Measurements from ENCODE around the gene ZBTB32. TPM values are rescaled to one million over a fixed set of nuclear protein-coding genes. Genes with fewer than 3 reads are reported as not detected.

ZBTB32 gene
- total RNA-seq, 2 donors from 2014 or later = 0.32 TPM; not detected in 1

GRCh38 chr19:35745328-35746086 is 41.1 kb downstream of the ZBTB32 start, which contains the start of the genes PSENEN and U2AF1L4:
TSS of gene PSENEN (plus strand) at chr19:35745651. CDS start at chr19:35745931, 280 bp downstream.
TSS of gene U2AF1L4 (minus strand) at chr19:35745418. CDS start at chr19:35745391, 27 bp downstream.
- Histone ChIP-seq H3K4me3 (peak within 1 kb of the TSS; percentile 89), H3K9ac (ENCODE audit: low read depth in 2 of 2, low read length in 2 of 2) (peak within 1 kb of the TSS; percentile 72 to 79), H3K9me3 (no peaks in the 10 kb centered on the region), H3K36me3 (no peaks in the 10 kb centered on the region), H3K4me1 (no peaks in the 10 kb centered on the region), H3K27ac (peak within 1 kb of the TSS; percentile 100), H3K27me3 (no peaks in the 10 kb centered on the region)
- peak; percentile 97 for DNase-seq
- intact Hi-C loops (cut with DNase I) = loop anchor here (10.0 kb wide), 1 partner anchor 189 kb away; the partner anchor contains the start of gene LRFN3
- no peak for TF ChIP-seq CTCF (IDR thresholded peaks at IDR 0.05)

- Histone ChIP-seq H3K9ac (ENCODE audit: low read depth in 2 of 2, low read length in 2 of 2) (peak overlapping the region; percentile 67 to 79), H3K27me3 (no peaks in the 10 kb centered on the region), H3K9me3 (no peaks in the 10 kb centered on the region), H3K4me1 (no peaks in the 10 kb centered on the region), H3K27ac (peak overlapping the region; percentile 100), H3K36me3 (no peaks in the 10 kb centered on the region), H3K4me3 (peak overlapping the region; percentile 89)
- intact Hi-C loops (cut with DNase I) = loop anchor here (10.0 kb wide), 1 partner anchor 189 kb away; the partner anchor contains the start of gene LRFN3
- DNase-seq = no peak
- no peak for TF ChIP-seq CTCF (IDR thresholded peaks at IDR 0.05)
Measured at GRCh38 chr19:35746087-35746462, 41.7 kb downstream of the ZBTB32 start.

GRCh38 chr19:35746531-35746930 is 42.2 kb downstream of the ZBTB32 start:
- Histone ChIP-seq H3K4me3 (peak overlapping the region; percentile 89), H3K27me3 (no peaks in the 10 kb centered on the region), H3K27ac (no peak overlapping the region), H3K9me3 (no peaks in the 10 kb centered on the region), H3K4me1 (no peaks in the 10 kb centered on the region), H3K36me3 (no peaks in the 10 kb centered on the region), H3K9ac (ENCODE audit: low read depth in 2 of 2, low read length in 2 of 2) (peak overlapping the region in 1 of 2 donors; percentile 79)
- DNase-seq = no peak
- intact Hi-C loops (cut with DNase I) = loop anchor here (10.0 kb wide), 1 partner anchor 188 kb away; the partner anchor contains the start of gene LRFN3
- TF ChIP-seq CTCF (IDR thresholded peaks at IDR 0.05) = no peak

- intact Hi-C loops (cut with DNase I) = loop anchor here (10.0 kb wide), 1 partner anchor 186 kb away; the partner anchor contains the start of gene LRFN3
- Histone ChIP-seq H3K27me3 (no peaks in the 10 kb centered on the region), H3K36me3 (no peaks in the 10 kb centered on the region), H3K9ac (ENCODE audit: low read depth in 2 of 2, low read length in 2 of 2) (peak within 1 kb of the TSS; percentile 84 to 93), H3K27ac (peak within 1 kb of the TSS; percentile 52), H3K4me3 (peak within 1 kb of the TSS; percentile 84), H3K4me1 (no peaks in the 10 kb centered on the region), H3K9me3 (no peaks in the 10 kb centered on the region)
- no peak for TF ChIP-seq CTCF (IDR thresholded peaks at IDR 0.05)
- DNase-seq = peak; percentile 100
Measured at GRCh38 chr19:35748106-35749020, 44.0 kb downstream of the ZBTB32 start, which contains the start of gene LIN37. TSS of gene LIN37 (plus strand) at chr19:35748576. CDS start at chr19:35748725, 149 bp downstream.

- H3K27ac ChIP-seq = no peak overlapping the region
- no peaks in the 10 kb centered on the region for H3K27me3 ChIP-seq
- H3K9ac ChIP-seq (ENCODE audit: low read depth in 2 of 2, low read length in 2 of 2) = no peak overlapping the region
- H3K4me1 ChIP-seq = no peaks in the 10 kb centered on the region
- intact Hi-C loops (cut with DNase I) = no loop called here
- H3K36me3 ChIP-seq = peaks cover 5% of the 10 kb centered on the region
- no peaks in the 10 kb centered on the region for H3K9me3 ChIP-seq
- no peak overlapping the region for H3K4me3 ChIP-seq
- no peak for TF ChIP-seq CTCF (IDR thresholded peaks at IDR 0.05)
- DNase-seq = no peak
Measured at GRCh38 chr19:35750167-35750566, 45.8 kb downstream of the ZBTB32 start.
